Stimulated activated CD4-positive, alpha-beta T cell treated with anti-CD3 and anti-CD28 coated beads, Interleukin-12 subunit alpha, Interleukin-12 subunit beta, amount 100 ng/mL, for 48 hours (primary cell): ENCODE measurements around the gene GBP3.
"Not testable (repeated sequence)": the region's sequence is repeated elsewhere in the genome, so short reads cannot be mapped to it uniquely, and the experiment has no call there.

Experiments
- DNase-seq, 3 donors: peaks; one replicate each; pipeline ENCODE4 v3.0.0-alpha.2; 2020; ENCODE audit warnings: low read depth in 2 of 3, low spot score in 1 of 3

GBP3 gene

GRCh38 chr1:88980870-88981269 is 41.8 kb downstream of the GBP3 start:
- no peak for DNase-seq

GRCh38 chr1:88979749-88980116 is 42.9 kb downstream of the GBP3 start:
- no peak for DNase-seq

- no peak for DNase-seq
These were observed 43.5 kb downstream of the GBP3 start for GRCh38 chr1:88979054-88979748.

- no peak for DNase-seq
These were observed 46.4 kb downstream of the GBP3 start for GRCh38 chr1:88976235-88976634.

DNA sequence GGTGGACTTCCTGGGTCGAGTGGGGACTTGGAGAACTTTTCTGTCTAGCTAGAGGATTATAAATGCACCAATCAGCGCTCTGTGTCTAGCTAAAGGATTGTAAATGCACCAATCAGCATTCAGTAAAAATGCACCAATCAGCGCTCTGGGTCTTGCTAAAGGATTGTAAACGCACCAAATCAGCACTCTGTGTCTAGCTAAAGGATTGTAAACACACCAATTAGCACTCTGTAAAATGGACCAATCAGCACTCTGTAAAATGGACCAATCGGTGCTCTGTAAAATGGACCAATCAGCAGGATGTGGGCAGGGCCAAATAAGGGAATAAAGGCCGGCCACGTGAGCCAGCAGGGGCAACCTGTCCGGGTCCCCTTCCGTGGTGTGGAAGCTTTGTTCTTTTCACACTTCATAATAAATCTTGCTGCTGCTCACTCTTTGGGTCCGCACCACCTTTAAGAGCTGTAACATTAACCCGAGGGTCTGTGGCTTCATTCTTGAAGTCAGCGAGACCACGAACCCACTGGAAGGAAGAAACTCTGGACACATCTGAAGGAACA is 48.0 kb downstream of the GBP3 start:
- DNase-seq, result not testable (repeated sequence)

GRCh38 chr1:88973520-88974137 is 49.0 kb downstream of the GBP3 start:
- no peak for DNase-seq

GRCh38 chr1:88961647-88962275 is 60.9 kb downstream of the GBP3 start:
- DNase-seq, result no peak

GRCh38 chr1:88961081-88961480 is 61.6 kb downstream of the GBP3 start:
- DNase-seq, result no peak
